PC-9 (cell line): ENCODE results near the gene SCARB1. TPM values are rescaled to one million over a fixed set of nuclear protein-coding genes. Genes with fewer than 3 reads are reported as not detected.

ENCODE experiments used
- BruUV-seq: library from RNA; stranded (reverse); fragments of 400-500 nt; replicated peaks from 2 replicates; lab custom pipeline; 2021; lab: Mats Ljungman, UMichigan
- CTCF ChIA-PET: fragments of 300-600 bp; sonication (Branson Sonifier 250); formaldehyde crosslinking; loops from one replicate; lab custom pipeline; 2022; ENCODE audit warnings: antibody characterized with exemption; lab: Charles Lee
- POLR2A ChIA-PET: fragments of 300-600 bp; sonication (Branson Sonifier 250); formaldehyde crosslinking; loops from one replicate; lab custom pipeline; 2022; ENCODE audit warnings: antibody characterized with exemption; ENCODE audit not compliant: unreplicated experiment; lab: Charles Lee
- DNase-seq, 2 experiments: peaks; one replicate each; pipeline versions ENCODE4 v3.0.0 to v3.0.0-alpha.2; 2015 to 2022; ENCODE audit warnings: mixed read lengths in 1 of 2
- H2AFZ ChIP-seq: fragments of 200-600 bp; sonication (generic); 2 replicates; pipeline ENCODE4 v1.8.1; 2017; ENCODE audit warnings: antibody characterized with exemption
- H3F3A ChIP-seq: fragments of 200-600 bp; sonication (generic); 2 replicates; pipeline ENCODE4 v1.8.1; 2017; ENCODE audit warnings: antibody characterized with exemption, mild to moderate bottlenecking, low read depth; ENCODE audit not compliant: insufficient read depth
- H3K27ac ChIP-seq: fragments of 200-600 bp; sonication (generic); 2 replicates; pipeline ENCODE4 v1.6.1; 2016; ENCODE audit warnings: mixed run types
- H3K27me3 ChIP-seq: fragments of 200-600 bp; sonication (generic); 2 replicates; pipeline ENCODE4 v1.6.1; 2016; ENCODE audit warnings: low read depth, mixed run types; ENCODE audit not compliant: insufficient read depth
- H3K36me3 ChIP-seq: fragments of 200-600 bp; sonication (generic); 2 replicates; pipeline ENCODE4 v1.6.1; 2016; ENCODE audit warnings: low read depth, mixed run types
- H3K4me1 ChIP-seq: fragments of 200-600 bp; sonication (generic); replicated peaks from 2 replicates; pipeline ENCODE4 v1.6.1; 2016; ENCODE audit warnings: mixed run types; ENCODE audit not compliant: insufficient read depth
- H3K4me2 ChIP-seq: fragments of 200-600 bp; sonication (generic); 2 replicates; pipeline ENCODE4 v1.6.1; 2017; ENCODE audit warnings: mixed run types
- H3K4me3 ChIP-seq: fragments of 200-600 bp; sonication (generic); 2 replicates; pipeline ENCODE4 v1.6.1; 2016; ENCODE audit warnings: mixed run types
- H3K79me2 ChIP-seq: fragments of 200-600 bp; sonication (generic); 2 replicates; pipeline ENCODE4 v1.6.1; 2017; ENCODE audit warnings: low read depth, mixed run types
- H3K9me2 ChIP-seq: fragments of 200-600 bp; sonication (generic); 2 replicates; pipeline ENCODE4 v1.8.1; 2017; ENCODE audit warnings: mild to moderate bottlenecking; ENCODE audit not compliant: insufficient read depth
- H3K9me3 ChIP-seq: fragments of 200-600 bp; sonication (generic); 2 replicates; pipeline ENCODE4 v1.8.1; 2016; ENCODE audit warnings: low read depth; ENCODE audit not compliant: insufficient read depth
- H4K20me1 ChIP-seq: fragments of 200-600 bp; sonication (generic); 2 replicates; pipeline ENCODE4 v1.8.1; 2017; ENCODE audit not compliant: insufficient read depth
- CTCF ChIP-seq: fragments of 200-600 bp; sonication (generic); conservative IDR thresholded peaks from 2 replicates; pipeline ENCODE4 v1.6.1; 2017; ENCODE audit warnings: mixed run types, antibody characterized with exemption, mild to moderate bottlenecking, moderate library complexity
- EZH2 ChIP-seq: fragments of 200-600 bp; sonication (generic); IDR thresholded peaks from 2 replicates; pipeline ENCODE4 v1.8.0; 2017; ENCODE audit warnings: antibody characterized with exemption, low read depth
- intact Hi-C: fragments of 100-400 bp; cut with micrococcal nuclease; formaldehyde crosslinking; loops from one replicate; pipeline ENCODE4 v1.10.0; 2022; ENCODE audit not compliant: unreplicated experiment
- total RNA-seq: library from RNA; stranded (reverse); gene quantifications from 2 replicates; pipeline ENCODE4 v1.2.3, GENCODE V29; 2021

Gene SCARB1
- total RNA-seq, 1 experiment from 2014 or later: 49.6 TPM

GRCh38 chr12:124750787-124751471 is 112.7 kb downstream of the SCARB1 start:
- intact Hi-C loops: no loop called here
- BruUV-seq: no TSS peak
- H3K9me3 ChIP-seq: no peaks in the 10 kb centered on the region
- no peaks in the 10 kb centered on the region for H3K9me2 ChIP-seq
- peaks cover 26% of the 10 kb centered on the region; the same call in 1 of the 2 replicates for H3F3A ChIP-seq
- H4K20me1 ChIP-seq: no peaks in the 10 kb centered on the region
- H3K4me3 ChIP-seq: no peak overlapping the region
- TF ChIP-seq EZH2 (no peak), CTCF (no peak)
- no peaks in the 10 kb centered on the region for H3K27me3 ChIP-seq
- peaks cover 20% of the 10 kb centered on the region for H3K4me1 ChIP-seq
- CTCF ChIA-PET: interaction anchor here (0.7 kb wide), 1 partner anchor 382 kb away, joined by 3 read pairs; no protein-coding TSS in a partner anchor
- H3K4me2 ChIP-seq: no peak overlapping the region
- H3K79me2 ChIP-seq: no peaks in the 10 kb centered on the region
- no peak for DNase-seq
- POLR2A ChIA-PET: no interaction called here
- H3K36me3 ChIP-seq: no peaks in the 10 kb centered on the region
- no peak overlapping the region for H3K27ac ChIP-seq
- H2AFZ ChIP-seq: no peak overlapping the region

DNA sequence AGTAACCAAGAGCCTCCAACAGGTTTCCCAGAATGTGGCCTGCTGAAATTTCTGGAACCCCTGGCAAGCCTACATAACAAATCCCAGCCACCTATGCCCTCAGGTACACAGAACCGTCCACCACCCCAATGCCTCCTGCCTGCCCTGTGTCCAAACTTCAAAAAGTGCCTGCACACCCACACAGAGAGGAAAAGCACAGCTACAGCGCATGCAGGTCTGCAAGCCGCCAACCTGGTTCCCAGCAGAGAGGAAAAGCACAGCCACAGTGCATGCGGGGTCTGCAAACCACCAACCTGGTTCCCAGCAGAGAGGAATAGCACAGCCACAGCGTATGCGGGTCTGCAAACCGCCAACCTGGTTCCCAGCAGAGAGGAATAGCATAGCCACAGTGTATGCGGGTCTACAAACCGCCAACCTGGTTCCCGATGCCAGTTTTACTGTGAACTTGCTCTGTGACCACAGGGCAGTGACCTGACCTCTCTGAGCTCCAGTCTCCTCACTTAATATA is 113.5 kb downstream of the SCARB1 start:
- Histone ChIP-seq H3K27me3 (no peaks in the 10 kb centered on the region), H3K9me3 (no peaks in the 10 kb centered on the region), H3K79me2 (no peaks in the 10 kb centered on the region), H2AFZ (no peak overlapping the region), H3K4me1 (peaks cover 25% of the 10 kb centered on the region), H3K9me2 (no peaks in the 10 kb centered on the region), H3K4me3 (no peak overlapping the region), H3K36me3 (no peaks in the 10 kb centered on the region), H3F3A (peaks cover 33% of the 10 kb centered on the region; the same call in 1 of the 2 replicates), H4K20me1 (no peaks in the 10 kb centered on the region), H3K27ac (no peak overlapping the region), H3K4me2 (no peak overlapping the region)
- BruUV-seq: no TSS peak
- TF ChIP-seq EZH2: no peak
- no peak for TF ChIP-seq CTCF
- ChIA-PET POLR2A (no interaction called here), CTCF (interaction anchor here (0.7 kb wide), 1 partner anchor 381 kb away, joined by 3 read pairs; no protein-coding TSS in a partner anchor)
- DNase-seq: no peak
- intact Hi-C loops: no loop called here

DNA sequence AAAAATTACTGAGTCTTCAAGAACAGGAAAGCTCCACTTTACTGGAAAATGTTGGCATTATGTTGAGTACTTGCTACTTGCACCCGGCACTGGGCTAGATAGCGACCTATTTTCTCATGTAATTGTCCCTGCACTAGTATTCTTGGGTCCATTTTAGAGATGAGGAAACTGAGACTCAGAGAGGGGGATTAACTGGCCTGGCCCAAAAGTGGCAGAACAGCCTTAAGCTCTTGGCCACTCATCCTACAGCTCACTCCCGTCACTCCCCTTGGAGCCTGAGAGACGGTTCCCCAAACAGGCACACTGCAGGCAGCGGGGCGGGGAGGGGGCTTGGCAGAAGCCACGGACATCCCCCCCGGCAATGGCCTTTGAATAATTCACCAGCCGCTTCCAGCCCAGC is 113.9 kb downstream of the SCARB1 start:
- Histone ChIP-seq H3F3A (peaks cover 38% of the 10 kb centered on the region; the same call in 1 of the 2 replicates), H2AFZ (no peak overlapping the region), H3K4me2 (no peak overlapping the region), H3K36me3 (no peaks in the 10 kb centered on the region), H3K9me3 (no peaks in the 10 kb centered on the region), H4K20me1 (no peaks in the 10 kb centered on the region), H3K79me2 (no peaks in the 10 kb centered on the region), H3K4me1 (peaks cover 25% of the 10 kb centered on the region), H3K27me3 (no peaks in the 10 kb centered on the region), H3K4me3 (no peak overlapping the region), H3K27ac (no peak overlapping the region), H3K9me2 (no peaks in the 10 kb centered on the region)
- CTCF ChIA-PET: interaction anchor here (0.5 kb wide), 1 partner anchor 15 kb away, joined by 4 read pairs; no protein-coding TSS in a partner anchor
- peak in 1 of 2 experiments; percentile 6 for DNase-seq
- POLR2A ChIA-PET: no interaction called here
- intact Hi-C loops: no loop called here
- no TSS peak for BruUV-seq
- TF ChIP-seq EZH2 (no peak), CTCF (no peak)
